Common myeloid progenitor, CD34-positive (primary cell): ENCODE measurements around the gene PTPRE.

Experiments
- CTCF ChIA-PET: fragments of 350-600 bp; sonication (Branson Sonifier 250); formaldehyde crosslinking; loops from one replicate; lab custom pipeline; 2021; ENCODE audit warnings: antibody characterized with exemption; lab: Charles Lee
- POLR2A ChIA-PET: fragments of 350-600 bp; sonication (Branson Sonifier 250); formaldehyde crosslinking; loops from one replicate; lab custom pipeline; 2021; ENCODE audit warnings: antibody characterized with exemption; lab: Charles Lee
- DNase-seq, 3 donors: peaks; one replicate each; pipeline versions ENCODE4 v3.0.0 to v3.0.0-alpha.2; 2013
- H3K27ac ChIP-seq, 2 experiments: 1 replicate in 1 of 2; 2 replicates in 1 of 2; pipeline ENCODE4 v1.7.0; 2013; ENCODE audit warnings: inconsistent platforms in 2 of 2, low read length in 2 of 2, mild to moderate bottlenecking in 2 of 2, low read depth in 1 of 2, moderate library complexity in 1 of 2; ENCODE audit not compliant: severe bottlenecking in 2 of 2, insufficient read depth in 1 of 2, poor library complexity in 1 of 2
- H3K27me3 ChIP-seq, 5 experiments: replicated peaks in 2 of 5; 1 replicate in 3 of 5; 2 replicates in 2 of 5; pipeline versions ENCODE4 v1.6.1 to v1.7.0; 2013; ENCODE audit warnings: low read length in 4 of 5, mild to moderate bottlenecking in 2 of 5, moderate library complexity in 2 of 5, inconsistent platforms in 1 of 5; ENCODE audit not compliant: insufficient read depth in 5 of 5, control insufficient read depth in 4 of 5
- H3K36me3 ChIP-seq, 4 experiments: 1 replicate in 2 of 4; 2 replicates in 2 of 4; pipeline versions ENCODE4 v1.6.1 to v1.7.0; 2013; ENCODE audit warnings: low read length in 3 of 4, control low read depth in 1 of 4, mild to moderate bottlenecking in 1 of 4; ENCODE audit not compliant: control insufficient read depth in 4 of 4, insufficient read depth in 4 of 4
- H3K4me1 ChIP-seq, 4 experiments: 1 replicate in 3 of 4; 2 replicates in 1 of 4; pipeline versions ENCODE4 v1.6.1 to v1.7.1; 2013; ENCODE audit warnings: low read length in 3 of 4, mild to moderate bottlenecking in 3 of 4, control low read depth in 1 of 4, inconsistent platforms in 1 of 4, moderate library complexity in 1 of 4; ENCODE audit not compliant: control insufficient read depth in 4 of 4, insufficient read depth in 4 of 4; ENCODE audit errors: control extremely low read depth in 1 of 4
- H3K4me3 ChIP-seq, 7 experiments: 1 replicate in 4 of 7; 2 replicates in 3 of 7; pipeline versions ENCODE4 v1.5.1 to v1.7.0; 2013; ENCODE audit warnings: mild to moderate bottlenecking in 7 of 7, low read length in 6 of 7, moderate library complexity in 6 of 7, inconsistent platforms in 2 of 7, low read depth in 2 of 7, control low read depth in 1 of 7; ENCODE audit not compliant: insufficient read depth in 4 of 7, control insufficient read depth in 1 of 7; ENCODE audit errors: extremely low read depth in 1 of 7
- H3K9me3 ChIP-seq, 5 experiments: 1 replicate in 4 of 5; 2 replicates in 1 of 5; pipeline versions ENCODE4 v1.6.1 to v1.7.1; 2013; ENCODE audit warnings: low read length in 4 of 5, mild to moderate bottlenecking in 2 of 5, inconsistent platforms in 1 of 5, low read depth in 1 of 5, moderate library complexity in 1 of 5; ENCODE audit not compliant: control insufficient read depth in 4 of 5, insufficient read depth in 2 of 5; ENCODE audit errors: control extremely low read depth in 1 of 5
- WGBS: methylation state at CpG from one replicate; pipeline ENCODE4 v1.1.5; 2013; ENCODE audit not compliant: insufficient coverage; 5-methylcytosine and 5-hydroxymethylcytosine counted together

Gene PTPRE

DNA sequence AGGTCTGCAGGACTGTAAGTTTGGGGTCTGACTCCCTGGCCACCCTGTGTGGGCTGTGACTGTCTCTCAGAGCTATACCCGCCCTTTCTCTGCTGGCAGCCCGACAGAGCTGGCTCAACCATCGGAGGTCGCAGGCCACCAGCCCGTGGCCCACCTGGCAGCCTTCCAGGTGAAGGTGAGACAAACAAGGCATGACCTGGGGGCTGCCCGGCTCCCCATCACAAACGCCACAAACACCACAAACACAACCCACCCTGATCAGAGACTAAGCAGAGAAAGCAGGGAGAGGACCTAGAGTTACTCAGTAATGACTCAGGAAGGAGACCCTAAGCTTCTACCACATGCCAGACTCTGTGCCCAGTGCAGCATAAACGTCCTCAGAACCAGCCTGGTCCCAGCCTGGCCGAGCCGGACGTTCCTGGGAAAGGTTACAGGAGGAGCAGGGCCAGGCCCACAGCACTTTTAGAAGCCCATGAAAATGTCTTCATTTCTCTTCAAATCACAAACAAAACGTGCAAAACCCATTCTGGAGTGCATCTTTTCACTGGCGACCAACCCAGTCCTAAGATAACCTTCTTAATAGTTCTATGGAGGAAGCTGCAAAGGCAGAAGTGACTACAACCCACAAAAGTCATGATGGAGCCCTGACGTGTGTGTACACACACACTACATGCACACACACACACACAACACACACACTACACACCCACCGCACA is 152.5 kb downstream of the PTPRE start:
- H3K27me3 ChIP-seq, result no peaks in the 10 kb centered on the region
- ChIA-PET POLR2A (interaction anchor here (1.2 to 8.3 kb wide), 2 partner anchors 9 to 24 kb away, joined by 5 to 102 read pairs; no protein-coding TSS in a partner anchor), CTCF (interaction anchor here (1.2 to 18.1 kb wide), 4 partner anchors 10 to 24 kb away, joined by 3 to 288 read pairs (median 18); no protein-coding TSS in a partner anchor)
- 97% methylated on average over 8 of the region's 15 CpGs for WGBS
- no peak overlapping the region for H3K4me3 ChIP-seq
- no peaks in the 10 kb centered on the region for H3K9me3 ChIP-seq
- peaks cover 10 to 74% (median 42%) of the 10 kb centered on the region in 4 experiments for H3K36me3 ChIP-seq
- peak in 2 of 3 donors; percentile 41 to 60 for DNase-seq
- H3K27ac ChIP-seq, result no peak overlapping the region
- H3K4me1 ChIP-seq, result peaks cover 26 to 64% (median 35%) of the 10 kb centered on the region in 4 experiments

GRCh38 chr10:128059982-128060293 is 153.0 kb downstream of the PTPRE start:
- H3K36me3 ChIP-seq, result peaks cover 10 to 69% (median 40%) of the 10 kb centered on the region in 4 experiments
- DNase-seq, result no peak
- H3K27ac ChIP-seq, result no peak overlapping the region
- WGBS, result 92% methylated on average over 1 of the region's 1 CpG
- ChIA-PET CTCF (interaction anchor here (2.7 to 18.1 kb wide), 3 partner anchors 10 to 25 kb away, joined by 12 to 288 read pairs (median 24); no protein-coding TSS in a partner anchor), POLR2A (interaction anchor here (8.3 kb wide), 1 partner anchor 10 kb away, joined by 102 read pairs; no protein-coding TSS in a partner anchor)
- H3K4me3 ChIP-seq, result no peak overlapping the region
- H3K4me1 ChIP-seq, result peaks cover 26 to 65% (median 40%) of the 10 kb centered on the region in 4 experiments
- H3K9me3 ChIP-seq, result no peaks in the 10 kb centered on the region
- no peaks in the 10 kb centered on the region for H3K27me3 ChIP-seq

DNA sequence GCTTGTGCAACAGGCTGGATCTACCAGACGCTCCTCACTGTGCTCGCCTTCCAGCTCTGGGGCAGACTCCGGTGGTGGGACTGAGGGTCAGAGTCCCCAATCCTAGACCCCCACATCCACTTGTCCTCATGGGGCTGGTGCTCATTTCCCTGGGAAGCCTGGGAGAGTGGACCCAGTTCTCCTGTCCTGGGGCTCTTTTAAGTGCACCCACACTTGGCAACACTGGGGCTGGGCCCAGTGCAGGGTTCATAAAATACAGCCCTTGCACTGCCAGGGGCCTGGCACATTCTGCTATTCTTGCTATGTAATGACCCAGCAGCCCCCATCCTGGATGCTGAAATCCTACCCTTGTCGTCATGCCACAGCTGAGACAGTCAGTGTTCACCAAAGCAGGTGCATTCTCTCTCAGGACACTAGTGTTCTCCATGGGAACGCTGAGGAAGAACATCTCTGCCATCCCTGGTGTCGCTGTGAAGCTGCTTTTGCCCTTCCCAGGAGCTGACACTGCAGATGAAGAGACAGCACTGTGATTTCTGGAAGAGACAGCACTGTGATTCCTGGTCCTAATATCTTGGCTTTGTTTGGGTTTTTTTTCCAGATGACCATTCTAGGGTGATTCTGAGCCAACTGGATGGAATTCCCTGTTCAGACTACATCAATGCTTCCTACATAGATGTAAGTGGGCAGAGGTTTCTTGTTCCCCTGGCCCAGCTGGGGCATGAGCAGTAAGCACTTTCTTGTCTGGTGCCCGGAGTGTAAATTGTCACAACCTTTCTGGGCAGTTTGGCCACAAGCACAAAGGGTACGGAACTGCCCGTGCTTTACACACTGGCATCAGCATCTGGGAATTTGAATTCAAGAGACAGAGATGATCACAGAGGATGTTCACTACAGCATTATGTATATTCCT is 153.7 kb downstream of the PTPRE start:
- Histone ChIP-seq H3K9me3 (no peaks in the 10 kb centered on the region), H3K4me1 (peaks cover 29 to 72% (median 46%) of the 10 kb centered on the region in 4 experiments), H3K27me3 (no peaks in the 10 kb centered on the region), H3K27ac (no peak overlapping the region), H3K4me3 (no peak overlapping the region), H3K36me3 (peaks cover 9 to 68% (median 38%) of the 10 kb centered on the region in 4 experiments)
- no peak for DNase-seq
- 96% methylated on average over 9 of the region's 9 CpGs for WGBS
- ChIA-PET CTCF (interaction anchor here (6.6 to 18.1 kb wide), 2 partner anchors 14 to 24 kb away, joined by 67 to 288 read pairs; no protein-coding TSS in a partner anchor), POLR2A (interaction anchor here (8.3 kb wide), 1 partner anchor 11 kb away, joined by 102 read pairs; no protein-coding TSS in a partner anchor)

DNA sequence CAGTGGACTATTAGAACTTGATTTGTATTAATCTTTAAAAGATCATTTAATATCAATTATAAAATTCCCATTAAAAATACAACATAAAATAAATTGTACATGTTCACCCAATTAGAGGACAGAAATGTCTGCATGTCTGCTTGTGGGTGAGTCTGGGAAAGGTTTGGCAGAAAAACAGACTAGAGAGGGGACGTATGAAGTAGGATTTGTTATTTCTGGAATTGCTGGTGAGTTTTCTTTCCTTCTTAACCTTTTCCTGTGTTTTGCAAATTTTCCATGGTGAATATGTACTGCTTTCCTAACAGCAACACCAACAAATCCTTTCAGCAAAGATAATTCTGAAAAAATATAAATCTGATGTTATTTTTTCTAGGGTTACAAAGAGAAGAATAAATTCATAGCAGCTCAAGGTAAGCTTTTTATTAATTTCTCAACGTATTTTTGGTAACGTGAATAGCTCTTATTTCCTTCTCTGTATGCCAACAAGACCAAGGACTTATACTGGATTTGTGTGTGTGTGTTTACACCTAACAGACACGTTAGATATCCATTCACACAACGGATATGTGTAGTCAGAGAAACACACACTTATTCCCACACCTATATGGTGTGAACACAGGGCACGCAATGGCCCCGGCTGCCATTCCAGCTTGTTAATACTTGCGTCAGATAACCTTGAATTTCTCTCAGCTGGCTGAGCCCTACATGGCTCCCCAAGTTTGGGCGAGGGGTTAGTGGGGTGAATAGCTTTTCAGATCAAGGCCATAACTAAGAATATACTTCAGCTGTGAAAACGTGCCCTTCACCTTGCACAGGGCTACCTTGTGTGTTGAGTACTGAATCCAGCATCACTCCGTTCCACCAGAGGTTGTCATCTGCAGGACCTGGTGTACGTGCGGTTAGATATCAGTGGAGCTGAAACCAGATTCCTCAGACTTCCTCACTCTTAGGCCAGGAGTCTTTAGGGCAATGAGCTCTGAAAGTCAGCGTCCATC is 154.7 kb downstream of the PTPRE start:
- WGBS, result 79% methylated on average over 7 of the region's 14 CpGs
- POLR2A ChIA-PET, result interaction anchor here (1.3 to 8.3 kb wide), 2 partner anchors 12 to 18 kb away, joined by 4 to 102 read pairs; no protein-coding TSS in a partner anchor
- Histone ChIP-seq H3K27ac (no peak overlapping the region), H3K9me3 (no peaks in the 10 kb centered on the region), H3K4me1 (peaks cover 31 to 82% (median 54%) of the 10 kb centered on the region in 4 experiments), H3K36me3 (peaks cover 9 to 68% (median 39%) of the 10 kb centered on the region in 4 experiments), H3K27me3 (no peaks in the 10 kb centered on the region), H3K4me3 (peak overlapping the region in 3 of 7 experiments; percentile 32 to 57 (median 56))
- CTCF ChIA-PET, result interaction anchor here (0.7 to 18.1 kb wide), 5 partner anchors 10 to 53 kb away, joined by 3 to 288 read pairs (median 7); no protein-coding TSS in a partner anchor
- no peak for DNase-seq

DNA sequence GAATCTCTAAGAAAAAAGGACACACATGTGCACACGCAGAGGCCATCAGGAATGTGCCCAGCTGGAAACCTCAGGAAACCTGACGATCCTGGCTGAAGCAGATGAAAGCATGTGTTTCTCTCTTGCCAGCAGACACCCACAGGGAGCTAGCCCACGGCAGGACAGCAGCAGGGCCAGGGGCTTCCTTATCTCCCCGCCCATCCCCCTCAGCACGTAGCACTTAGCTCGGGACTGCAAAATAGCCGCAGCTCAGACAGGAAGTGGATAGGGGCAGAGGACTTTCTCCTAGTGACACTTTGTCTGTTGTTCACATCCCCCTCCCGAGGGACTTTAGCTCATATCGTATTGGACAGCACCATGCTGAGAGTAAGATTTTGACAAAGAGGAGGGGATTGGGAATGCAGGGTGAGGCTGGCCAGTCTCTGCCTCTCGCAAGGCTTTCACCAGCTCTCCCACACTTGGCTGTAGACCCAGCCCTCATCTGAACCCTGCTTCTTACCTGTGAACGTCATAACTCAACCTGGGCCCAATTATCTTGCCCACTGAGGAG is 155.5 kb downstream of the PTPRE start:
- peak overlapping the region in 1 of 2 experiments; percentile 20 for H3K27ac ChIP-seq
- peaks cover 15 to 70% (median 43%) of the 10 kb centered on the region in 4 experiments for H3K36me3 ChIP-seq
- peaks cover 31 to 88% (median 54%) of the 10 kb centered on the region in 4 experiments for H3K4me1 ChIP-seq

More for the DNA sequence above, 155.5 kb downstream of the PTPRE start:
- DNase-seq, result peak in 2 of 3 donors; percentile 54 to 68
- 30% methylated on average over 7 of the region's 11 CpGs for WGBS
- ChIA-PET CTCF (interaction anchor here (0.7 to 18.1 kb wide), 7 partner anchors 9 to 89 kb away, joined by 3 to 288 read pairs (median 4); no protein-coding TSS in a partner anchor), POLR2A (interaction anchor here (0.7 to 8.3 kb wide), 3 partner anchors 8 to 18 kb away, joined by 4 to 102 read pairs (median 4); no protein-coding TSS in a partner anchor)
- H3K27me3 ChIP-seq, result no peaks in the 10 kb centered on the region
- peak overlapping the region in 6 of 7 experiments; percentile 8 to 57 (median 37) for H3K4me3 ChIP-seq
- no peaks in the 10 kb centered on the region for H3K9me3 ChIP-seq
